Kidney epithelial cell (primary cell): ENCODE results near the gene ZNF765. TPM values are rescaled to one million over a fixed set of nuclear protein-coding genes. Genes with fewer than 3 reads are reported as not detected.

ENCODE experiments used
- DNase-seq: peaks from one replicate; pipeline ENCODE4 v3.0.0-alpha.2; 2010; ENCODE audit warnings: low read depth
- H3K27me3 ChIP-seq: 2 replicates; pipeline ENCODE4 v1.6.0; 2011; ENCODE audit warnings: low read length; ENCODE audit not compliant: control insufficient read depth, insufficient read depth
- H3K36me3 ChIP-seq: 2 replicates; pipeline ENCODE4 v1.5.1; 2011; ENCODE audit warnings: low read length; ENCODE audit not compliant: control insufficient read depth, insufficient read depth
- H3K4me3 ChIP-seq: 2 replicates; pipeline ENCODE4 v1.5.1; 2011; ENCODE audit warnings: low read depth, mild to moderate bottlenecking, control low read depth, low read length
- total RNA-seq: library from RNA; depleted of rRNA; stranded (reverse); fragments of >200 nt; gene quantifications from 2 replicates; pipeline ENCODE4 v1.2.3, GENCODE V29; 2015
- TF ChIP-seq, protein P1 (sequence below): IDR thresholded peaks from 2 replicates; pipeline ENCODE4 v1.5.1; 2011; ENCODE audit warnings: mild to moderate bottlenecking, moderate library complexity, low read length, control low read depth, inconsistent platforms; ENCODE audit not compliant: insufficient read depth, poor library complexity, severe bottlenecking

Gene ZNF765
- total RNA-seq, 1 donor from 2014 or later, result 8.8 TPM

DNA sequence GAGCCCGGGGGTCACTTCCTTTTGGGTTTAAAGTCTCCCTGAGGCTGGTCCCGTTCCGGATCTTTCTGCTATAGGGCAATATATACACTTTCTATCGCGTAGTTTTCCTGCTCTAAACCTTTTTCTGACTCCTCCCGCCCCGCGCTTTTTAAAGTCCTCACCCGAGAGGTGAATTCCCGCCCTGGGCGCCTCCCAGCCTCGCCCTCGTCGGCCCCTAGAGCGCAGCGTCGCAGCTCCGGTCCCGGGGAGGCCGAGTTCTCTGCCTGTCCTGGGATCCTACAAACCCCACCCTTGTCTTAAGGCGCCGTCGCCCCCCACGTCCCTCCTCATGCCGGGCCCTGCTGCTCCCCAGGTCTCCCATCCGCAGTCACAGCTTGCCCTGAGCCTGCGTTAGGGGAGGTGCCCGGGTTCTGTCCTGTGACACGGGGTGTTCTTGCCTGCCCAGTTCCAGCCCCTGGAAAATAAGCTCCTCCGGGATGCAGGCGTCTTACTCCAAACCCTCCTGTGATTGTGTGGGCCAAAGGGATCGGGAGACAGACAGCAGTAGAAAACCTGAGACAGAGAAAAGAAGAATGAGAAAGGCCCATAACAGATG is 29.0 kb upstream of the ZNF765 start:
- DNase-seq, result no peak
- Histone ChIP-seq H3K27me3 (no peaks in the 10 kb centered on the region), H3K36me3 (no peaks in the 10 kb centered on the region), H3K4me3 (peak overlapping the region; percentile 56)
- TF ChIP-seq, protein P1, sequence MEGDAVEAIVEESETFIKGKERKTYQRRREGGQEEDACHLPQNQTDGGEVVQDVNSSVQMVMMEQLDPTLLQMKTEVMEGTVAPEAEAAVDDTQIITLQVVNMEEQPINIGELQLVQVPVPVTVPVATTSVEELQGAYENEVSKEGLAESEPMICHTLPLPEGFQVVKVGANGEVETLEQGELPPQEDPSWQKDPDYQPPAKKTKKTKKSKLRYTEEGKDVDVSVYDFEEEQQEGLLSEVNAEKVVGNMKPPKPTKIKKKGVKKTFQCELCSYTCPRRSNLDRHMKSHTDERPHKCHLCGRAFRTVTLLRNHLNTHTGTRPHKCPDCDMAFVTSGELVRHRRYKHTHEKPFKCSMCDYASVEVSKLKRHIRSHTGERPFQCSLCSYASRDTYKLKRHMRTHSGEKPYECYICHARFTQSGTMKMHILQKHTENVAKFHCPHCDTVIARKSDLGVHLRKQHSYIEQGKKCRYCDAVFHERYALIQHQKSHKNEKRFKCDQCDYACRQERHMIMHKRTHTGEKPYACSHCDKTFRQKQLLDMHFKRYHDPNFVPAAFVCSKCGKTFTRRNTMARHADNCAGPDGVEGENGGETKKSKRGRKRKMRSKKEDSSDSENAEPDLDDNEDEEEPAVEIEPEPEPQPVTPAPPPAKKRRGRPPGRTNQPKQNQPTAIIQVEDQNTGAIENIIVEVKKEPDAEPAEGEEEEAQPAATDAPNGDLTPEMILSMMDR, result no peak

DNA sequence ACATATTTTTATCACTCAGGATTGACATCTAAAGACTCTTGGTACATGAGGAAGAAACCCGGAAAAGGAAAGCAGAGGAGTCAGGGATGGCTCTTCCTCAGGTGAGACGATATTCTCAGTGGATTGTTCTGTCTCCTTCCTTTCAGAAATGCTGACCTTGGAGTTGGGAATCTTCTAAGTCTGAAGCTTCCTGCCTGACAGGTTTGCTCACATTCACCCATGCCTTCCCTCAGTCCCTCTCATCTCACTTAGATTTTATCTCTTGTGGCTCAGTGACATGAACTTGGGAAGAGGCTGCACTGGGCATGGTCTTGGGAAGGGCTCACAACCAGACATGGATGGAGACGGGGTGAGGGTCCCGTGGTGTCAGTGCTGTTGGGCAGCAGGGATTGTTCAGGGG is 22.8 kb upstream of the ZNF765 start:
- H3K27me3 ChIP-seq, result no peaks in the 10 kb centered on the region
- H3K4me3 ChIP-seq, result no peak overlapping the region
- DNase-seq, result no peak
- H3K36me3 ChIP-seq, result no peaks in the 10 kb centered on the region
- TF ChIP-seq, protein P1, result no peak

DNA sequence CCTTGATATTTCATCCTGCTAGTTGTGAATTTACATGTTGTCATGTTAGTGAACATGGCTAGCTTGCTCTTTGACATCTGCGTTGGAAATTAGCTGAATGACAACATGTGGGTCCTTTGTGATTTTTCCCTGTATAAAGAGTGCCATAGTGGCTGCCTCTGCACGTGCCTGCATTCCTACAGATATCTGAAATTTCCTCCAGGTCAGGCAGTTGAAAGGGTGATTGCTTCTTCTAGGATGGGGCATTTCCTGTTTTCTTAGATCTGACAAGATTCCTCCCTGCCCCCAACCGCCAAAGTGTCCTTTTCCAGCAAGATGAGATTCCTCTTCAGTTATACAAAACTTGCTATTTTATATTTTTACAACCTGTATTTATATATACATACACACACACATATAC is 20.7 kb upstream of the ZNF765 start:
- DNase-seq, result no peak
- TF ChIP-seq, protein P1, result no peak
- no peaks in the 10 kb centered on the region for H3K27me3 ChIP-seq
- no peak overlapping the region for H3K4me3 ChIP-seq
- no peaks in the 10 kb centered on the region for H3K36me3 ChIP-seq

DNA sequence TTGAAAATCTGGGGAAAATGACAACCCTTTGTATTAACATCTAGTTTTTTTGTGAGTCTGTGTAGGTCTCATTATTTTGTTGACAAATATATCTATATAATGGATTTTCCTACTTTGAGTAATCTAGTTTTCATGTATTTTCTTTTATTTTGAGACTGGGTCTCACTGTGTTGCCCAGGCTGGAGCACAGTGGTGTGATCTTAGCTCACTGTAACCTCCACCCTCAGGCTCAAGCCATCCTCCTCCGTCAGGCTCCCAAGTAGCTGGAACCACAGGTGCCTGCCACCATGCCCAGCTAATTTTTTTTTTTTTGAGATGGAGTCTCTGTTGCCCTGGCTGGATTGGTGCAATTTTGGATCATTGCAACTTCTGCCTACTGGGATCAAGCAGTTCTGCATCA is 20.2 kb upstream of the ZNF765 start:
- no peaks in the 10 kb centered on the region for H3K36me3 ChIP-seq
- H3K4me3 ChIP-seq, result no peak overlapping the region
- TF ChIP-seq, protein P1, result no peak
- no peak for DNase-seq
- H3K27me3 ChIP-seq, result no peaks in the 10 kb centered on the region

DNA sequence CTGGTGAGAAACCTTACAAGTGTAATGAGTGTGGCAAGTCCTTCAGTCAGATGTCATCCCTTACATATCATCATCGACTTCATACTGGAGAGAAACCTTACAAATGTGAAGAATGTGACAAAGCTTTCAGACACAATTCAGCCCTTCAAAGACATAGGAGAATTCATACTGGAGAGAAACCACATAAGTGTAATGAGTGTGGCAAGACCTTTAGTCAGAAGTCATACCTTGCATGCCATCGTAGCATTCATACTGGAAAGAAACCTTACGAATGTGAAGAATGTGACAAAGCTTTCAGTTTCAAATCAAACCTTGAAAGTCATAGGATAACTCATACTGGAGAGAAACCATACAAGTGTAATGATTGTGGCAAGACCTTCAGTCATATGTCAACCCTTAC is 13.6 kb upstream of the ZNF765 start:
- DNase-seq, result no peak
- H3K36me3 ChIP-seq, result no peaks in the 10 kb centered on the region
- TF ChIP-seq, protein P1, result no peak
- H3K27me3 ChIP-seq, result no peaks in the 10 kb centered on the region
- no peak overlapping the region for H3K4me3 ChIP-seq

DNA sequence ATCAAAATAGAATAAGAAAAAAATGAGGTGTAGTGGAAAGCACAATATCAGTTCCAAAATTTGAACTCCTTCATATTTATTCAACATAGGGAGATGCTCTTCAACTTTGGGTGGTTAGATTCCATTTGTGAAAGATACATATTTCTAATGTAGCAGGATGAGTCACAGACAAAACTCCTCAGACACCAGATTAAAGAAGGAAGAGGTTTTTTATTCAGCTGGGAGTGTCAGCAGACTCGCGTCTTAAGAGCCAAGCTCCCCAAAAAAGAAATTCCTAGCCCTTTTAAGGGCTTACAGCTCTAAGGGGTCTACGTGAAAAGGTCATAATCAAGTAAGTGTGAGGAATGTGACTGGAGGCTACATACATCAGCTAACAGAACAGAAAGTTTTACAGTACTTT is 6.8 kb upstream of the ZNF765 start:
- Histone ChIP-seq H3K4me3 (no peak overlapping the region), H3K36me3 (no peaks in the 10 kb centered on the region), H3K27me3 (no peaks in the 10 kb centered on the region)
- DNase-seq, result no peak
- TF ChIP-seq, protein P1, result no peak
